GM21825 (cell line): ENCODE data around the gene SPG7.

Experiments used
- ATAC-seq: cut with Tn5 transposase; IDR thresholded peaks from one replicate; pipeline ENCODE4 v1.9.1; 2021; ENCODE audit warnings: mild to moderate bottlenecking, moderate library complexity; ENCODE audit not compliant: unreplicated experiment

SPG7 gene

DNA sequence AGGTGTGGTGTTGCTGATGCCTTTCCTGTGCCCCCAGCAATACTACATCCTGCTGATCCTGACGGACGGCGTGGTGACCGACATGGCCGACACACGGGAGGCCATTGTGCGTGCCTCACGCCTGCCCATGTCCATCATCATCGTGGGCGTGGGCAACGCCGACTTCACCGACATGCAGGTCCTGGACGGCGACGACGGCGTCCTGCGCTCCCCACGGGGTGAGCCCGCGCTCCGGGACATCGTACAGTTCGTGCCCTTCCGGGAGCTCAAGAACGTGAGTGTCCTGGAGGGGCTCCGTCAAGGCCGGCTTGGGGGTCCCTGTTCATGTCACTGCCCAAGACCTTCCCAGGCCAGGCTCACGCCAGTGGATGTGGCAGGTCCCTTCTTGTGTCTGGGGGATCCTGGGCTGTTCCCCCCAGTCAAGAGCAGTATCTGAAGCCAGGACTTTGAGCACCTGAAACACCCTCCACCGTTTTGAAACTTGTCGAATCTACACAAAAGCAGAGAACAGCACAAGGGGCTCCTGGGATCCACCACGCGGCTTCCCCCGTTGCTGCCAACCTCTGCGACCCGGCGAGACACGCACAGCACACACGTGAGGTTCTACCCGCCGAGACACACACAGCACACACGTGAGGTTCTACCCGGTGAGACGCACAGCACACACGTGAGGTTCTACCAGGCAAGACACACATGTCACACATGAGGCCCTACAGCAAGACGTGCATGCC lies 87.3 kb downstream of the SPG7 start:
- ATAC-seq = no peak

DNA sequence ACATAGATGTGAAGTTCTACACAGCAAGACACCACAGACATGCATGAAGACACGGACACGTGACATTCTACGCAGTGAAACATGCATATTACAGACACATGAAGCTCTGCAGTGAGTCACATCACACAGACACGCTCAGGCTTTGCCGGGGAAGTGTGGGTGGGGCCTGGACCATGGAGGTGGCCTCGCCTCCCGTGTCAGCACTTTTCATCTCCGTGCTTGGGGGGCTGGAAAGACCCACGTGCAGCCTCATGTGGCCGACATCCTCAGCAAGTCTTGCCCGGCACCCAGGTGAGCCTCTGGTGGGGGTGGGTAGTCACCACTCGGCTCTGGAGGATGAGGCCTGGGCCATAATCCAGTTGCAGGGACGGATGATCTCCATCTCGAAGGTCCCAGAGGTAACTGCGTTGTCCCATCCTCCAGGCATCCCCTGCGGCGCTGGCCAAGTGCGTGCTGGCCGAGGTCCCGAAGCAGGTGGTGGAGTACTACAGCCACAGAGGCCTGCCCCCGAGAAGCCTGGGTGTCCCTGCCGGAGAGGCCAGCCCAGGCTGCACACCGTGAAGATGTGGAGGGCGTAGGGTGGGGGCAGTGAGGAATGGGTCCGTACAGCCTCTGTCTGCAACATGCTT lies 88.0 kb downstream of the SPG7 start:
- no peak for ATAC-seq

DNA sequence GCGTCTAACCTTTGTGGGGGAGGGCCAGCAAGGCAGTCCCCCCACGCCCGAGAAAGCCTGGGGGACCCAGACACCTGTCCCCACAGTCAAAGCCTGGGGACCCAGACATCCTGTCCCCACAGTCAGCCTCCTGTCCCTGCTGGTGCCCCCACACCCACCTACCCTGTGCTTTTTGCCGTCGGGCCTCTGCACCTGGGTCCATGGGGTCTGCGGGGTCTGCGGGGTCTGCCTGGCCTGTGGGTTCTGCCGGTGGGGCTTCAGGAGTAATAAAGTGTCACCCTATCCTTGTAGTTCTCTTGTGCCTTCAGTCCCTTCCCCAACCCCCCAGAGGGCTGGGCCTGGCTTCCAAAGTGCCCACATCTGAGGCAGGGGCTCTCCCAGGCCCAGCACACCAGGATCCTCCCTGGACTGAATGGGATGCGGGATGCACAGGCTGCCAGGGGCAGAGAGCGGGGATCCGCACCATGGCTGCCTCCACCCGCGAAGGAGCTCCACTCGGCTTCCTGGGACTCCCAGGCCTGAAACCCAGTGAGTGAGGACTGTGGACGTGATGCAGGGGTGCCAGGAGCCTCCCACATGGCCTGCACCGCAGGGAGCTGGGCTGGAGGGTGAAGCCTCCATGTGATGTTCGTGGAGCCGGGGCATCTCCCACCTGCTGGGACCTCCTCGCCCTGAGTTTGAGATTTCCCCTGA lies 88.9 kb downstream of the SPG7 start:
- no peak for ATAC-seq

DNA sequence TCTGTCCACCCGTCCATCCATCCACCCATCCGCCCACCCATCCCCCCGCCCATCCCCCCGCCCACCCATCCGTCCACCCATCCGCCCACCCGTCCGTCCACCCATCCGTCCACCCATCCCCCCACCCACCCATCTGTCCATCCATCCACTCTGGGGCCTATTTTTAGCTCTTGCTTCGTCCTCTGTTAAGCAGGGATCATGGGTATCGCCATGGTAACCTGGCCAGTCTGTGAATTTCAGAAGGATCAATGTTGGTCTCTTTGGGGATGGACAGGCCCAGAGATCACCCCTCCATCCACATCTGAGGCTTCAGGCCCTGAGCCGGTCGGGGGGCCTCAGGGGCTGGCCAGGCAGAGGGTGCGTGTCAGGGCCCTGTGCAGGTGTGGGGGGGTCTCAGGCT lies 90.0 kb downstream of the SPG7 start:
- ATAC-seq = no peak

DNA sequence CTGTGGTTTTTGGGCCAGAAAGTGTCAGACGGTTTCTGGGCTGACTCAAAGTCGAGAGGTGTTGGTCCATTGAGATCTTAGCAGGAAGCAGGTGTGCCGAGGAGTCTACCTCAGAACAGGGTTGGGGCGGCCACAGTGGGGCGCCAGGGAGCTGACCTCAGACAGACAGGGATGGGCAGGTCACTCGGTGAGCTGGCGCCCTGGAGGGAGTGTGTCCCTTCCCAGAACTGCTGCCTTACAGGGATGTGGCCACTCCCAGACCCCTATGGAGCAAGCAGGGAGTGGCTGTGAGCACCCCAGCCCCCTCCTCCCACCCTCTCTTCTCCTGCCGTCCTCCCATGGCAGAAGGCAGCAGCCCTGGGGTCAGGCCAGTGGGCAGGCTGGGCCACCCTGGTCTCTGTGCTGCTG lies 91.3 kb downstream of the SPG7 start:
- ATAC-seq = no peak

DNA sequence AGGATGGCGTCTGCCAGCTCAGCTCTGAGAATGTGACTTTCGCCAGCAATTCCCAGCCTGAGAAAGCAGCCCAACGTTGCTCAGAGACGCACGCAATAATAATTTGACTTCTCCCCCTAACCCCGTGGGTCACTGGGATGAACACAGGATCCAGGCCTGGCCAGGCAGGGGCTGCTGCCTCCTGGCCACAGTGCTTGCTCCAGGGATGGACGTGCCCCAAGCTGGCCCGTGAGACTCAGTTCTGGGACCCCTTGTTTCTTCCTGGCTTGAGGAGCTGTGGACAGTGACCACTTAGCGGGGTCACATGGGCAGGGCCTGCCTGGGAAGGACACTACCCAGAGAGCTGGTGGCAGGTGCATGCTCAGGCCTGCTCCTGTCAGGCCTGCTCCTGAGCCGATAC lies 91.7 kb downstream of the SPG7 start:
- ATAC-seq = no peak

DNA sequence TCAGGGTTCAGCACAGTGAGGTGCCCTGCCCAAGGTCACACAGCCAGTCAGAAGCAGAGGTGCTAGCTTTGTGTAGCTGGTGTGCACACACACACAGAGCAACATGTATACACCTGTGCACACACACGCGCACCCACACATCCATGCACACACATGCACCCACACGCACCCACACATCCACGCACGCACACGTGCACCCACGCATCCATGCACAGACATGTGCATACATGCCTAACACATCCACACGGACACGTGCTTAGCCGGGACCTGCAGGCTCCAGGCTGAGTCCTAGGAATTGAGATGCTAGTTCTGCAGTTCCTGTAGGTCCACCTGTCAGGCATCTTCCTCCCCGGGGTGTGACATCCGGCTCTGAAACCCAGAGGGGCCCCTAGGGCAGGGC lies 92.2 kb downstream of the SPG7 start:
- ATAC-seq = no peak

DNA sequence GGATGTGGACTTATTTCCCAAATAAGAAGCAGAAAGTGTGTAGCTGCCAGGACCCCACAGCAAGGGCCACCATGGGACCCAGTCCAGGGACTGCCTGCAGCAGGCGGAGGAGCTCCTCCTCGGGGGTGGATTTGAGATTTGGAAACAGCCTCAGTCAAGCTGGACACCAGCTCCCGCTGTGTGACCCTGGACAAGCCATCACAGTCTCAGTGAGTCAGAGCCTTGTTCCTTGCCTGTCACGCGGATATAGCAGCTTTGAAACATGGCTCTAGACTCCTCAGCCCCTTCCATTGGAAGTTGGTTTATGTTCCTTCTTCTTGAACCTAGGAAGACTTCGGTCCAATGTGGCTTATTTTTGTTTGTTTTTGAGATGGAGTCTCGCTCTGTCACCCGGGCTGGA lies 92.8 kb downstream of the SPG7 start:
- no peak for ATAC-seq

DNA sequence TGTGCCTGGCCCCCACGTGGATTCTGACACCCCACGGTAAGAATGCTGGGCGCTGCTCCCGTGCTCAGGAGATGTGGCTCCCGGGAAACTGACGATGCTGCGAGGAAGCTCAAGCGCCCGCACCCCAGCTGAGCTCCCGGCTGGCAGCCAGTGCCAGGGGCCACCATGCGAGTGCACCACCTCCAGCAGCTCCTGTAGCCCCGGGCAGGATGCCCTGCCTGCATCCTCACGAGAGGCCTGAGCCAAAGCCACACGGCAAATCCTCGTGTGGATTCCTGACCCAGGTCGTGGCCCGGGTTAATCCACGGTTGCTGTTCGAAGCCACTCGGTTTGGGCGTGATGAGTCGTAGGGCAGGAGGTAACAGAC lies 93.7 kb downstream of the SPG7 start:
- ATAC-seq = no peak

DNA sequence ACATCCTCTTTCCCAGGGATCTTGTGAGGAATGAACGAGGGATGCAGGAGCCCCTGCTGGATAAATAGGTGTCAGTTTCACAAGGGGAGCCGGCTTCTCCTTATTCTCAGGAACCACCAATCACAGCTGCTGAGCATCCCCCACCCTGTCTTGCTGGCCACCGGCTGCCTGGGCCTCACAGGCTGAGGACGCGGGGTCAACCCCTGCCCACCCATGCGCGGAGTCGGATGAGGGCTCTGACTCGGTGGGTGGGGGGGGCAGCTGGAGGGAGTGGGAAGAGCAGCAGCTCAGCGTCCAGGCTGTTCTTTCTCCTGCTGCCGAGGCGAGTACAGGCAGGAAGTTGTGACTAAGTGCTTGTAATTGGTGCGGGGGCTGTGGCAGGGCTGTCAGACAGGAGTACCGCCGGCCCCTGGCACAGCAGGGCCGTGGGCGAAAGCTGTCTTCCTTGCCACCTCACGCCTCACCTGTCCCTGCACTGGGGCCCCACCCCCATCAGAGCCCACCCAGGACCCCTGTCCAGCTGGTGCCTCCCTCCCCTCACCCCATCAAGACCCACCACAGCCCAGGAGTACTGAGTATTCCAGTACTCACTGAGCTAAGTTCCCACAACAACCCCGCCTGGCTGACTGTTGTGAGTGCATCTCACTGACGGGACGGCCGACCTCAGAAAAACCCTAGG lies 94.2 kb downstream of the SPG7 start:
- no peak for ATAC-seq

DNA sequence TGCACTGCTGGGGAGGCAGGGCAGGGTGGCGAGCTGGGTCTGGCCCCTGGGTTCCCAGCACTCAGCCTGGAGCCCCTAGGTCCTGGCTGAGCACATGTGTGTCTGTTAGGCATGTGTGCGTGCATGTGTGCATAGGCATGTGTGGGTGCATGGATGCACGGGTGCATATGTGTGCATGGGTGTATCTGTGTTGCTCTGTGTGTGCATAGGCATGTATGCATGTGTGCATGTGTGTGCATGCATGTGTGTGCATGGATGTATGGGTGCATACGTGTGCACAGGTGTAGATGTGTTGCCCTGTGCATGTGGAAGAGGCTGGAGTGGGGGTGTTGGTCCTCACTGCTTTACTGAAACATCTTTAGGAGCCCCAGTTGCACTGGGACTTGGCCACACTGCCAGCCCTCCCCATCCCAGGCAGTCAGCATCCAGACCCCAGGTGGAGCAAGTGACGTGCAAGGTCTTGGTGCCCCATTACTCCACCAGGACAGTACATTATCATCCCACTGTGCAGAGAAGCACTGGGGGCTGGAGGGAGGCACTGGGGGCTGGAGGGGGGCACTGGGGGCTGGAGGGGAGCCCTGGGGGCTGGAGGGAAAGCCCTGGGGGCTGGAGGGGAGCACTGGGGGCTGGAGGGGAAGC lies 94.9 kb downstream of the SPG7 start:
- ATAC-seq = no peak

DNA sequence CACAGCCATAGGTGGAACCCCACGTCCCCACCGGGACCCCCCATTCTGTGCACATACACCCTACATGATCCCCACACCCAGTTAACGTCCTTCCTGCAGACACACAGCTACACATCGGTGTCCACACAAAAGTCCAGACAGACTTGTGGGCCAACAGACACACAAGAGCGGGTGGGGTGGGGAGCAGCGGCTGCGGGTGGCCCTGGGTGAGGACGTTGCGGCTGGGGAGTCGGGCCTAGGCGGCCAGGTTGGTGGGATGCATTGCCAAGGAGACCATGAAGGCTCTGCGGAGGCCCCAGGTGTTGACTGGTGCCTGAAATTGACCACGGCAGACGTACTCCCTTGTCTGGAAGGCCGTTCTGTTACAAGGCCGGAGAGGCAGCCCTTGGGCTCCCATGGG lies 96.6 kb downstream of the SPG7 start:
- no peak for ATAC-seq

DNA sequence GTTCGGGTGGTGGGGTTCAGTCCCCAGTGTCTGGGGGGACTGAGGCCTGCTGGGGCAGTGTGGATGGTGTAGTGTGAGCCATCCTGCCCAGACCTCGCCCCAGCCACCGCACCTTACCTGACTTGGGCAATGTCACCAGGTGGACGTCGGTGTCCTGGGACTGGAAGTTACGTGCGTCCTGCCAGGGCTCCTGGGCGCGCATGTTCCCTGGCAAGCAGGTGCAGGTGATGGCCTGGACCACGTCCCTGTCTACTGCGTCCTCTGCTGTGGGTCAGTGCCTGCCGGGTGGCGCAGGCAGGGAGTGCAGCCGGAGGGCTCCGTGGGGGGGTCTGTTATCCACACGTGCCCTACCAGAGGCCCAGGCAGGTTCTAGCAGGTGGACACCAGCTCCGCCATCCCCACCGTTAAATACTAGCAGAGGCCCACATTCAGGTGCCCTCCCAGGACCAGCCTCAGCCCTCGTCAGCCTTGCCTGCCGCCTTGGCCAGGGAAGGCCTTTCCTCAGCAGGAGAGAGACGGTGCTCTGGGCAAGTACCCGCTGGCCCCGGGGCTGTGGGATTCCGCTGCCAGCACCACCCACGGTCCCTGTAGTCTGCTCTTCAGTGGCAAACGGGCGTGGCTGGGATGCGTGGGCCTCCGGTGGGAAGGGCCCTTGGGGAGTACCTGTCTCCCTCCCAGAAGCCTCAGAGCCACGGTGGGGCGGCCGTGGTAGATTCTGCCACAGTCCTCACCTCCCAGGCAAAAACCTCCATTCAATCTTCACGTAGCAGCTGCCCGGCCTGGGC lies 97.2 kb downstream of the SPG7 start:
- ATAC-seq = no peak

DNA sequence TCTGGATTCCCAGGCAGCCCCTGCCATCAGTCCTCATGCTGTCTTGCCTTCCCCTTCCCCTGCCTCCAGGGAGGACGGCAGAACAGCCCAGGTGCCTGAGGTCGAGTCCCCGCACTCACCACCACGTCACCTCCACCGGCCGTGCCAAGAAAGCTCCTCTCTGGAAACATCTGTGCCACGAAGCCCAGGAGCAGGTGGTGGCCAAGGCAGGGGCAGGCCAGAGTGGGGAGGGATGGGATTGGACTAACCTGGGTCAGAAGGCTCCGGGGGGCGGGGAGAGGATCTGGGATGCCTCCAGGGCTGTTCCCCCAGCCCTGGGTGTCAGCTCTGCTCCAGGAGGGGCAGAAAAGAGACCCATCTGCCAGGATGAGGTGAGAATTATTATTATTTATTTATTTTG lies 97.8 kb downstream of the SPG7 start:
- ATAC-seq = no peak
